GM19240 (cell line): ENCODE data around the gene C3orf52.
A peak's percentile ranks its signal among the peaks of the same experiment; 100 is the strongest.

Source experiments
- DNase-seq: peaks from one replicate; pipeline ENCODE4 v3.0.0; 2011; ENCODE audit warnings: low spot score; ENCODE audit not compliant: insufficient read length

Gene C3orf52

DNA sequence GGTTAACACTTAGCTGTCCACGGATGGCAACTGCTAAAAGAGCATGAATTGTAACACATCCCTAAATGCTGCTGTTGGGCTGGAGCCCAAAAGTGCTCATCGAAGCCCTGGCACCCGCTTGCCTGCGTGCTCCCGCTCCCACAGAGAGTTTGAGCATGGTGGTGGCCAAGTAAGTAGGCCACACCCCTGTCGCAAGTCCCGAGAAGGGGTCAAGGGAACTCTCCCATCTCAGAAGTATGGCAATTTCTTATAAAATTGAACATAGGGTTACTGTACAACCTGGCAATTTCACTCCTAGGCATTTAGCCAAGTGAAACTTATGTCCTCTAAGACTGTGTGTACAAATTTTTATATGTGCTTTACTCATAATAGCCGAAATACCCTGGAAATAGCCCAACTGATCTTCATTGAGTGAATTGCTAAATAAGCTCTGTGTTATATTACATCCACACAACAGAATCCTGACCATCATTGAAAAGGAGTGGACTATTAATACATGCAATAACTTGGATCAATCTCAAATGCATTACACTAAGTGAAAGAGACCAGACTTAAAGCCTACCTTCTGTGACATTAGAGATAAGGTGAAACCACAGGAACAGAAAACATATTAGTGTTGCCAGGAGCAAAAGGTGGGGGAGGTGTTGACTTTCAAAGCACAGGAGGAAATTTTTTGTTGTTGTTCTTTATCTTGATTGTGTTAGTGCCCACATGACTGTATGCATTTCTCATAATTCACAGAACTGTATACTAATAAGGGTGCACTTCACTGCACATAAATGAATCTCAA lies 48.3 kb downstream of the C3orf52 start:
- no peak for DNase-seq

DNA sequence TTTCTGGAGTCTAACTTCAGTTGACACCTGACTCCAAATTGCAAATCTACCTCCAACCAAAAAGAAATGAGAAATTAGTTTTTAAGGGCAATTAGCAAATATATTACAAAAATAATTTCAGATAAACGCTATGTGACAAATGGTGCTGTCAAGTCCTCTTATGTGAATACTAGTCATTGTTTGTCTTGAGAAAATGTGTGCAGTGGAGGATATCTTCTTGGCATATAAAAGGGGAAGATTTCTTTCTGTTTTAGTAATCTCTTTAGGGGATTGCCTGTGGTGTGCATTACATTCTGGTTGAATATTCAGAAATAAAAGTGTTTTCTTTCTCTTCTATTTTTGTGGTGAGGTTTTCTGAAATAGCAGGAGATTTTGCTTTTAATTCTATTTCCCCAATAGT lies 49.9 kb downstream of the C3orf52 start:
- no peak for DNase-seq

DNA sequence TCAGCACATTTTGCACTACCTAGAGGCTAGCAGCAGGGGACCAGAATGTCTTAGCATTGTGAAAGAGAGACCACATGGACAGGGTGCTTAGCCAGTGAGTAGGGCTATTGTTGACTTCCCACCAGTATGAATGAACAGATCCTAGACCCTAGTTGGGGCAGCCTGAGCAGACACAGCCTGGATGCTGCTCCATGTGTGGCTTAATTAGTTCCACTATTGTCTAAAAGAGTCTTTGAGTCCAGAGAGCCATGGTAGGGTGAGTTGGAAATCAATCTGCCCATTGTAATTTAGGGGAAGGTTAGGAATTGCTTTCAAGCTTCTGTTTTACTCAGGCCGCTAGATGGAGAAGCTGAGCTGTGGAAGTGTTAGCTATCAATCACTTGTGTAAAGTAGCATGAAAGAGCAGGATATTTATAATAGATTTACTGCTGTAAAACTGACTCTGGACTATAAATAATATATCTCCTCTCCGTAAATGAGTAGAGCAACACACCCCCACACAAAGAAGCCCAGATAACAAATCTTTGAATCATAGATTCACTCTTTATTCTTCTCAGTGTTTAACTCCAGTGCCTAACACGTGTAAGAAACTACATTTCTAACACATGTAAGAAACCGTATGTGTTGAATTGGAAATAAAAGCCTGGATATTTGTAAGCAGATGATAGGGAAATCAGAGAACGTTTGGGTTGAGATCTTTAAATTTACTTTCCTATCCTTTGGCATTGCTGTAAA lies 50.9 kb downstream of the C3orf52 start:
- DNase-seq: no peak

DNA sequence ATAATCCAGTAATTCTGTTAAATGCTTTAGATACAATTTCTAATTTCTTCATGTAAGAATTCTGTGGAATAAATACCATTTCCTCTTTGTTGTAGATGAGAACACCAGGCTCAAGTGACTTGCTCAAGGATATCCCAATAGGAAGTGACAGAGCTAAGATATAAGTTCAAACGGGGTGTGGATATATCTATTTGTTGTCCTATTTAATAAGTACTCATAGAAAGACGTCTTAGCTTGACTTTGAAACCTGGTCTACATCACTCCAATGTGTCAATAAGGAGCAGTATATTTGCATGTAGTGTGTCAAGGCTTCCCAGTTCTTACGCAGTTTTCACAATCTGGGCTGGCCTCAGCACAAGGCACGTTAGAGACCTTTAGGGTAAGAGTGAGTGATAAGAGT lies 51.6 kb downstream of the C3orf52 start:
- DNase-seq: no peak

DNA sequence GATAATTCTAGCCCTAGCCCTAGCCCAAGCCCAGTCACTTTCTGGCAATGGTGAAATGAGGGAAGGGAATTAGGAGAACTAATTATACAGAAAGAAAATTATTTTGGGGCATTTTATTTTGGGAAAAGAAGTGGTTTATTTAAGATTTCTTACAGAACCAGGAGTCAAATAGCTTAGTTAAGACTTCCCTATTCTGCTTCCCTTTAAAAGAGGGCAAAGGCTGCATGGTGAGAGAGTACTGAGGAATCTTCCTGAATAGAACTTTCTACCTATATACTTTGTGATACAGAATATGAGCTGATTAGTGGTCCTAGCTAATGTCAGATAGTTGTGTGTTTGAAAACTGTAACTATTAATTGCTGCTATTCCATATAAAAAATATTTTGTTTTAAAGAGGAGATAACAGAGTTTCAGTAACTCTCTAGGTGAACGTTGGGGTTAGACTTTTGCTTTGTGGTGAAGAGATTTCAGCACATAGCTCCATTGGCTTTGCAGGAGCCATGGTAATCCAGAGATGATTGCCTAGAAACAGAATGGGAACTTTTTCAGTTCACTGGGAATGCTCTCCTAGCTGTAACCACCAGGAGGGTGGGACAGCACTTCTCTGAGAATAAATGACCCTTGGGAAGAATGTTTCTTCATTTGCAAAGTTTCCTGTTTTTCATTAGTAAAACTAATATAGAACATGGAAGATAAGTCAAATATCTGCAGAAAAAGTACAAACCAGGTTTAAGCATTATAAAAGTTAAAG lies 52.2 kb downstream of the C3orf52 start:
- DNase-seq: no peak

DNA sequence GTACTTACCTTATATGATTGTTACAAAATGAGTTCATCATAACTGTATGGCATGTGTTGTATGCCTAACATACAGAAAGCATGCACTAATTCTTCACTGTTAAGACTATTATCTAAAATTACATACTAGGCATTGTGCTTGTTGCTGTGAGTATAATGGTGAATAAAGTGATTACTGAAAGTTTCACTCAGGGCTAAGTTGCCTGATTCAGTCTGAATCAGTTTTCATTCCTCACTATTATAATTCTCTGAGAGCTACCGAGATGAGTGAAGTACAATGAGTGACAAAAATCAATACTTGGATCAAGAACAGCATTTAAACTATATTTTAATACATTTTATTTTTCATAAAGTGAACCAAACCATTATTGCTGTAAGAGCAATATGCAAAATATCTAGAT lies 54.4 kb downstream of the C3orf52 start:
- no peak for DNase-seq

DNA sequence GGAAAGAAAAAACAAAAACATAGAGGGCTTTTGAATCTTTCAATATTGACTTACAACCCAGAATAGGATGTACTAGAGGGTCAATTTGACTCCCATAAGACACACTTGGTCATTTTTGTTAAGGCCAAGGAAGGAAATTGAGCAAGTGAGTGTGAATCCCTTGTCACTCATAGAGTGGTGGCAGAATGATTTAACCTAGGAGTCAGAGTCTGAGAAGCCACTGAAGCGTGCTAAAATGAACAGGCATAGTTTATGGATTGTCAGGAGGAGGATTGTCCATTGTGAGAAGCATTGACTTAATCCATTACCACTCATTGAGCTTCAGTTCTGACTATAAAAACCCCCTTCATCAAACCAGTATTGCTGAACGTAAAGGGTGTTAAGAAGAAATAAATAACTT lies 55.1 kb downstream of the C3orf52 start:
- no peak for DNase-seq

DNA sequence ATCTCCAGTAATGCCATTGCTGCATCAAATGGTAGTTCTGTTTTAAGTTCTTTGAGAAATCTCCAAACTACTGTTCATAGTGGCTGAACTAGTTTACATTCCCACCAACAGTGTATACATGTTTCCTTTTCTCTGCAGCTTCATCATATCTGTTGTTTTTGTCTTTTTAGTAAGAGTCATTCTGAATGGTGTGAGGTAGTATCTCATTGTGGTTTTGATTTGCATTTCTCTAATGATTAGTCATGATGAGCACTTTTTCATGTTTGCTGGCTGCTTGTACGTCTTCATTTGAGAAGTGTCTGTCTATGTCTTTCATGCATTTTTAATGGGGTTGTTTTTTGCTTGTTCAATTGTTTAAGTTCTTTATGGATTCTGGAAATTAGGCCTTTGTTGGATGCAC lies 57.1 kb downstream of the C3orf52 start:
- DNase-seq: no peak

DNA sequence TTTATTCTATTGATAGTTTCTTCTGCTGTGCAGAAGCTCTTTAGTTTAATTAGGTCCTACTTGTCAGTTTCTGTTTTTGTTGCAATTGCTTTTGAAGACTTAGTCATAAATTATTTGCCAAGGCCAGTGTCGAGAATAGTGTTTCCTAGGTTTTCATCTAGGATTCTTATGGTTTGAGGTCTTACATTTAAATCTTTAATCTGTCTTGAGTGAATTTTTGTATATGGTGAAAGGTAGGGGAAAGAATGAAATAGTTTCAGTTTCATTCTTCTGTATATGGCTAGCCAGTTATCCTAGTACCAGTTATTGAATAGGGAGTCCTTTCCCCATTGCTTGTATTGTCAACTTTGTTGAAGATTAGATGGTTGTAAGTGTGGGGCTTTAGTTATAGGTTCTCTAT lies 57.5 kb downstream of the C3orf52 start:
- no peak for DNase-seq

DNA sequence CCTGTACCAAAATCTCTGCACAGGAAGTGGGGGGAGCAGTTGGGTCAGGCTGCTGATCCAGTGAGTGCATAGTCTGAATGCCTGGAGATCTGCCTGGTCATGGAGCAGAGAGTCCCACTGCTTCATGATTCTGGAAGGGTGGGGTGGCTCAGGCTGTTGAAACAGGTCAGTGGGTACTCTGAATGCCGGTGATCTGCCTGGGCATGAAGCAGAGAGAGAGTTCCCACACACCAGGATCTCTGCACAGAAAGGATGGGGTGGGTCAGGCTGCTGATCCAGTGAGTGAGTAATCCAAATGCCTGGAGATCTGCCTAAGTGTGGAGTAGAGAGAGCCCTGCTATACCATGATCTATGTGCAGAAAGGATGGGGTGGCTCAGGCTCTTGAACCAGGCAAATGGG lies 62.9 kb downstream of the C3orf52 start:
- no peak for DNase-seq

DNA sequence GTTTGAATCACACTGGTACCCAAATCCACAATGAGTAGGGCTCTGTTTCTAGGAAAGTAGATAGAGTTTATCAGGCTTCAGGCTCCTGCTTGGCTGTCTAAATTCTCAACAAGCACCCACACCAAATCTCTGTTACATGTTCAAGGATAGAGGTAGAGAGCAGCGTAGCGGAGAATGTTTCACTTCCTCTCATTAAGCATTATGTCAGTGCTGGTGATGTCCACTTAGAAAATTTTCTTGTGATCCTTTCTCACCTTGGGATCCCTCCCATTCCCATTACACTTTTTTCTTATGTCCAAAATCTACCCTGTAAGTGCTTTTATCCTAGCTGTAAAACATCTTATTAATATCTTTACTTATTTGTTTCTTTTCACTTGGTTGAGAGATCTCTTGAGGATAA lies 81.6 kb downstream of the C3orf52 start:
- peak; percentile 3 for DNase-seq
